ENCODE measurements around the gene UBE2R2. TPM values are rescaled to one million over a fixed set of nuclear protein-coding genes. Genes with fewer than 3 reads are reported as not detected.
"Not testable (repeated sequence)": the region's sequence is repeated elsewhere in the genome, so short reads cannot be mapped to it uniquely, and the experiment has no call there.

UBE2R2 gene, protein sequence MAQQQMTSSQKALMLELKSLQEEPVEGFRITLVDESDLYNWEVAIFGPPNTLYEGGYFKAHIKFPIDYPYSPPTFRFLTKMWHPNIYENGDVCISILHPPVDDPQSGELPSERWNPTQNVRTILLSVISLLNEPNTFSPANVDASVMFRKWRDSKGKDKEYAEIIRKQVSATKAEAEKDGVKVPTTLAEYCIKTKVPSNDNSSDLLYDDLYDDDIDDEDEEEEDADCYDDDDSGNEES
- total RNA-seq, result 38.8 TPM
- long read RNA-seq, full-length matches to known transcripts, result 126 of 151 reads
- long read RNA-seq, partial matches to known transcripts, result 7 of 151 reads
- long read RNA-seq, other reads (novel, unspliced or antisense), result 18 of 151 reads

DNA sequence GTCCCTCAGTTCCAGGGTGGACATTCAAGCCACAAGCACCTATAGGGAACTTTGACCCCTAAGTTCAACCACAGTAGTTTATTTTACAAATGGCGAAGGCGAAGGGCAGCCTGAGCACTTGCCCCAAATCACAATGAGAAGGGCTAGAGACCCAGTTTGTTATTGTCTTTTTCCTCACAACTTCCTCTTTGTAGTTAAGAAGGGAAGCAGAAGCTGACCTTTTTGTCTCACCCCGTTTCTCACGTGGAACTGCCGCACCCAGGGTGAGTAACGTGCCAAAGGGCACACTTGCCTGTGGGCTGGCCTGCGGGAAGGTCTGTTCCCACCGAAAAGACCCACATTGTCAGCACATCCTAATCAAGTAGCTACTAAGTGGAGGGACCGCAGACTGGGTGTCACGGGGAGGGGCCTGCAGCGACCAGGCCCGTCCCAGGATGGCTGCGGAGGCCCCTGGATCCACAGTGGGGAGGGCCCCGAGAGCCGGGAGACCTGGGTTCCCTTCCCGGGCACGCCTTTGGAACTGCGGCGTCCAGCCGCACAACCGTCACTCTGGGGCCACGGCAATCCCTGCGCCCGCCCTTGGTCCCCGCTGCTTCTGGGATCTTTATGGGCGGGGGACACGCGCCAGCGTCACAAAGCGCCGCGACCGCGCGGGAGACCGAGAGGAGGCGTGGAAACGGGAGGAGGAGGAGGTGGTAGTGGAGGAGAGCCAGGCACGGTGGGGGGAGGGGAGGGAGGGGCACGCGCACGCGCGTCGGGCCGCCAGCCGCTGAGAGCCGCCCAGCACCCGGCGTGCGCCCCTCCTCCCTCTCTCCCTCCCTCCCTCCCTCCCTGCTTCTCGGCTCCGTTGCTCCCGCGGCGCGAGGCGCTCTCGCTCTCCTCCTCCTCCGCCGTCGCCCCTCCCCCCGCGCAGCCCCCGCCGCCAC, at the start of gene UBE2R2:
TSS of gene UBE2R2 (plus strand) at position 834 of the 926 bp plus-strand sequence. CDS start 598 bp downstream, outside the sequence.
- intact Hi-C loops (cut with DNase I), result loop anchor here (1.0 to 5.0 kb wide), 3 partner anchors 36 to 436 kb away; no protein-coding TSS in a partner anchor
- peak; percentile 96 for DNase-seq (ENCODE audit: low spot score)

DNA sequence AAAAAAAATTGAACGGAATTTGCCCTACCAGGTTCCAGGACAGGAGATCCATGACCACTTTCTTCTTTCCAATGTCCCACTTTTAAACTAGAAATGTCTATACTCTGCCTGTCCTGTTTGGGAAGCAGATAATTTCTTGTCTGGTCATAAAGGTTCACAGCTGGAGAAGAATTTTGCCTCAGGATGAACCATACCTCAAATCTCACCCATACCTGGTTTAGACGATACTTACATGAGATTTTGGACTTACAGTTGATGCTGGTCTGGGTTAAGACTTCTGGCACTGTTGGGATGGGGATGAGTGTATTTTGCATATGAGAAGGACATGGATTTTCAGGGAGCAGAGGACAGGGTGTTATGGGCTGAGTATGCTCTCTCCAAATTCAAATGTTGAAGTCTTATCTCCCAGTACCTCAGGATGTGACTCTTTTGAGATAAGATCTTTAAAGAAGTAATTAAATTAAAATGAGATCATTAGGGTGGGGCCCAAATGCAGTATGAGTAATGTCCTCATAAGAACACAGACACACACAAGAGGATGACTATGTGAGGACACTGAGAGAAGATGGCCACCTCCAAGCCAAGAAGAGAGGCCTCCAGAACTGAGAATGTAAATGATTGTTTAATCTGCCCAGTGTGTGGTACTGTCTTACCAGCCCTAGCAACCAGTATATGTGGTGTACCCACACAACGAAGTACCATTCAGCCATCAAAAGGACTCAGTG, 46.6 kb upstream of the UBE2R2 start:
- intact Hi-C loops (cut with DNase I); DNase-seq (ENCODE audit: low spot score): not testable (repeated sequence)

DNA sequence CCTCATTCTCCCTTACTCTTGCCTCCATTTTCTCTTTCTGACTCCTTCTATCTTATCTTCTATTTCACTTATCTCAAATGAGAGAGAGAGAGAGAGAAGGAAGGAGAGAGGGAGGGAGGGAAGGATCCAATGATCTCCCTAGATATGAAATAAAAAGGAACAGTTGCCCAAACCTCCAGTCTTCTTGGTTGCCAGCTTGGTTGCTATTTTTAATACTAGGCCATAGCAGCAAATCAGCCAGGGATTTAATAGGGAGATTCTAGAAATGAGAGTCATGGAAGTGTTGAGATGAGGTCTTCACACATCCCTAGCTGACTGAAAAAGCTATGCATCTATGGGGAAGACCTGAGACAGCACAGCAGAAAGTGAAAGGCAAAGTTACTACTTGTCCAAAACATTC, 43.8 kb upstream of the UBE2R2 start:
- DNase-seq (ENCODE audit: low spot score); intact Hi-C loops (cut with DNase I): not testable (repeated sequence)

DNA sequence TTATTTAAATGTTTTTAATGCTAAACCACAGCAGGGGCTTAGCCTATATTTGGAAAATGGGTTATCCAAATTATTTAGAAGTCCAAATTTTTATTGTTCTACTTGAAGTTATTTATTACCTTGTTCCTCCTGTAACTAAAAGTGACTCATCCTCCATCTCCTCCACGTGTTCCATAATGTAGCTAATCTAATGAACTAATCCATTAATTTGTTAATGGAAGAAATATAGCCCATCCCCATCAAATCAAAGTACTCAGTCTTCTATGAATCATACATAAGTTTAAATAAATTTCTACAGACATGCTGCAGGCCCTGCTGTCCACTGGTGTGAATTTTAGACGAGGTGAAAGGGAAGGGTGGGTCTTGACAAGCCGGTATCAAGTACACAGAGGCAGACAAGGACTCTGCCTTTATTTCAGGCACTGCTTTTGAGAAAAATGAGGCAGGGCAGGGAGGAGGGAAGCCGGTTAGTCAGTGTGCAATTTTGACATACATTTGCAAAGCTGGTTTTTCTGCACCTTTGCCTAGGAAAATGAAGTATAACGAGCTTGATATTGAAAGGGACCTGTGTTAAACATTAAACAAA, 42.8 kb upstream of the UBE2R2 start:
- intact Hi-C loops (cut with DNase I); DNase-seq (ENCODE audit: low spot score): not testable (repeated sequence)

DNA sequence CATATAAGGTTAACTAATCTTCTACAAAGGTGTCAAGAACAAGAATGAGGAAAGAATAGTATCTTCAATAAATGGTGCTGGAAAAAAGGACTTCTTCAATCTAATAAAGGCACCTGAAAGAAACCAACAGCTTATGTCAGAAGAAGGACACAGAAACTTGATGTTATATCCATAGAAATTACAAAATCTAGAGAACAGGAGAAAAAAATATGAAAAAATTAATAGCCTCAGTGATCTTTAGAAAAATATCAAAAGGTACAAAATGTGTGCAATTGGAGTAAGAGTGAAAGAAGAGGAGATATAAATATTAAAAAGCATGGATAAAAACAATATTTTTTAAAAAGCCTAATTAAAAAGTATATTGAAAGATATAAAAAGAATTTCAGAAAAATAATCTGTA, 40.4 kb upstream of the UBE2R2 start:
- intact Hi-C loops (cut with DNase I), result no loop called here
- DNase-seq (ENCODE audit: low spot score), result no peak

DNA sequence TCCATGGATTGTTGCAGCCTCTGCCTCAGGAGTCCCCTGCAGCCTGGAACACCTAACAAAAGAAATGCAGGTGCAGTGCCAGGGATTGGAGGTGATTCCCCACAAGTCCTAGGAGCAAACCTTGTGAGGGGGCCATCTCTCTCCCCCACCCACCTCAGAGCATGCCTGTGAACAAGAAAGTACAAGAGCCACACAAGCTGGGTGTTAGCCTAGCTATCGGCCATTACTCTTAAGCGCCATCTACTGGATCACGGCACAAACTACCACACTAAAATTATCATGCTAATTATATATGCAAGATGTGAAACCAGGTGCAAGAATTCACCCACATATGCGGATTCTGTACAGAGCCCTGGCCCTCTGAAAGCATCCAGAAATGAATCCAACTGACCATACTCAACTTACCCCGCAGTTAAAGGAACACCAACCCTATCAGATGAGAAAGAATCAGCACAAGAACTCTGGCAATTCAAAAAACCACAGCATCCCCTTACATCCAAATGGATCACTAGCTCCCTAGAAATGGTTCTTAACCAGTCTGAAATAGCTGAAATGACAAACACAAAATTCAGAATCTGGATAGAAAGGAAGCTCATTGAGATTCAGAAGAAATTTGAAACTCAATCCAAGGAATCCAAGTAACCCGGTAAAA, 38.1 kb upstream of the UBE2R2 start:
- intact Hi-C loops (cut with DNase I), result no loop called here
- no peak for DNase-seq (ENCODE audit: low spot score)

DNA sequence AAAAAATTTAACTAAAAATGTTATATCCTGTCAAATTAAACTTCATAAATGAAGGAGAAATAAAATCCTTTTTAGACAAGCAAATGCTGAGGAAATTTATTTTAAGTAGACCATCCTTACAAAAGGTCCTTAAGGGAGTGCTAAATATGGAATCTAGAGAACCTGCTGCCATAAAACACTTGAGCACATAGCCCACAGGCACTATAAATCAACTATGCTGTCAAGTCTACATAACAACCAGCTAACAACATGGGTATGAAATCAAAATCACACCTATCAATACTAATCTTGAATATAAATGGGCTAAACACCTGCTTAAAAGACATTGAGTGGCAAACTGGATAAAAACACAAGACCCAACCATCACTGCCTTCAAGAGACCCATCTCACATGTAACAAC, 36.7 kb upstream of the UBE2R2 start:
- intact Hi-C loops (cut with DNase I), result no loop called here
- no peak for DNase-seq (ENCODE audit: low spot score)

DNA sequence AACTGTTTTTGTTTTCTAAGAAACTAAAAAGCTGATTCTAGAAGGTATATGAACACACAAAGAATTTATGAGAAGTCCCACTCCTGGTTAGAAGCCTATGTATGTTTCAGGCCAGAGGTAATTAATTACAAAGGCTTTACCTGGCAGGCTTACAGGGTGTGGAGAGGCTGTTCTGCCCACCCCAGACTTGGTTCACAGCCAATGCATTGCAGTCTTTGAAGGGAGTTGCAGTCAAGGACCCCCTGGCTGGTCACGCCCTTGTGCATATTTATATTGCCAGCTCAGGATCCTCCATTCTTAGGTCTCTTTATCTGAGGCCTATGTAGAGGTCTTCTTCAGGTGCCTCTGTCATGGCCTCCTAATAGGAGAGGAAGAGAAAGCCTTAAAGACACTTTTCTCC, 35.2 kb upstream of the UBE2R2 start:
- DNase-seq (ENCODE audit: low spot score), result no peak
- intact Hi-C loops (cut with DNase I), result no loop called here

DNA sequence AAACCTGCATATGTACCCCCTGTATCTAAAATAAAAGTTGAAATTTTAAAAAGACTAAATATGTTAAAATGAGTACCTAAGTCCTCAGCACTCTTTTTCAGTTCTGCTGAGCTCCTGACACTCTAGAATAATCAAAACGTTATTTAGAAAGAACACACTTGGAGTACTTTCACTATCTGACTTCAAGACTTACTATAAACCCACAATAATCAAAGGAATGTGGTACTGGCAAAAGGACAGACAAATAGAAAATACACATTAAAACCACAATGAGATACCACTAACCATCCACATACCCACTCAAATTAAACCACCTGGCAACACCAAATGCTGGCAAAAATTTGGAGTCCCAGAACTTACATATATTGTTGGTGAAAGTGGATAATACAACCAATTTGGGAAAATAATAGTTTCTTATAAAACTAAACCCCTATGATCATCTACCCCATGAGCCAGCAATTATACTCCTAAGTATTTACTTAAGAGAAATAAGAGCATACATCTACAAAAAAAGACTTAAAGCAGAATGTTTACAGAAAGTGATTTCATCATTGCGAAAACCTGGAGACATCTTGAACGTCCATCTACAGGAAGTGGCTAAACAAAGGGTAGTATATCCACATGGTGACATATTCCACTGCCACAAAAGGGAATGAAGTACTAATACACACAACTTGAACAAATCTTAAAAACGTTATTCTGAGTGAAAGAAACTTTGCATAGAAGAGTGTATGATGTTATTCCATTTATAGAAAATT, 34.4 kb upstream of the UBE2R2 start:
- intact Hi-C loops (cut with DNase I), result no loop called here
- DNase-seq (ENCODE audit: low spot score), result no peak

DNA sequence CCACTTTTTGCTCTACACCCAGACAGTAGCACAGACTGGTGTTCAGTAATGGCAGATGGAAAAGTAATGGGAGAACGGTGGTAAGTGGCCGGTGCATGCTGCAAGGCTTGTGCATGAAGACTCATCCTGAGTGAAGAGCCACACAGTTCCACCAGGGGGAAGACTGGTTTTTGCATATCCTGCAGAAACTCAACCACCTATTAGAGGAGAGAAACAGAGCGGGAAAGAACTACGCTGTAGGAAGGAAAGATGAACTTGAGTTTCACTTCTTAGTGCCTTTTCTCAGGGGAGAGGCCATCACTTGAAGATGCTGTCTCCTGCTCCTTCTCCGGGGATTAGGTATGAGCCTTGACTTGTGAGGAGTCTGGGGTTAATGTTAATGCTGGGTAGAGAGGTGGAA, 31.0 kb upstream of the UBE2R2 start:
- intact Hi-C loops (cut with DNase I), result no loop called here
- no peak for DNase-seq (ENCODE audit: low spot score)

DNA sequence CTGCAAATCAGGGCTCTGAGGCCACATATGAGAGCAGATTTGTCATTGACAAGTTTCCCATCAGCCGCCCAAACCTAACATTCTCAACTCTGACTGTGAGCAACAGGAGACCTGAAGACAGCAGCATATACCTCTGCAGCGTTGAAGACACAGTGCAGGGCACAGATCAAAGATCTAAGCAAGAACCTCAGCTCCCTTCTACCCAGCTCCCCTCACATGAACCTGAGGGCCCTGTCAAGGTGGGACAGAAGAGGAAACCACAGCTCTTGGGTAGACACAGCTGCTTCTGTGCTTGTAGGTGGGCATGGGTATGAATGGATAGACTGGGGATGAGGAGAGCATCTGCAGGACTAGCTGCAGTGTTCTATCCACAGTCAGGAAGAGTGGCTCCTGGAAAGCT, 30.3 kb upstream of the UBE2R2 start:
- intact Hi-C loops (cut with DNase I), result no loop called here
- DNase-seq (ENCODE audit: low spot score), result no peak

DNA sequence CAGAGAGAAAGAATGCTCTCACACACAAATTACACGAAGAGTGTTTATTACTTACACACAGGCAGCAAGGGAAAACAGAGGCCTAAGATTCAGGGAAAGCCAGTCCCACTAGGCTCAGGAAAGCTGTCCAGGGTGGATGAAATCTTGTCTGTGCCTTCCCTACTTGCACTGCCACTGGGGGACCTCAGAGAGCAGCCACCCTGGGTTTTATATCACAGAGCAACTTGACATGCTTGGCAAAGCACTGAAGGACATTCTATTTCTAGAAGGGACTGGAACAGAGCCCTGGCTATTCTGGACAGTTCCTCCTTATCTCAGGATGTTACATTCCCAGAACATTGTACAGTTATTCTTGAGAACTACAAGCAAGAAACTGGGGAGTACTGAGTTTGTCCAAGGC, 29.1 kb upstream of the UBE2R2 start:
- intact Hi-C loops (cut with DNase I), result no loop called here
- no peak for DNase-seq (ENCODE audit: low spot score)

DNA sequence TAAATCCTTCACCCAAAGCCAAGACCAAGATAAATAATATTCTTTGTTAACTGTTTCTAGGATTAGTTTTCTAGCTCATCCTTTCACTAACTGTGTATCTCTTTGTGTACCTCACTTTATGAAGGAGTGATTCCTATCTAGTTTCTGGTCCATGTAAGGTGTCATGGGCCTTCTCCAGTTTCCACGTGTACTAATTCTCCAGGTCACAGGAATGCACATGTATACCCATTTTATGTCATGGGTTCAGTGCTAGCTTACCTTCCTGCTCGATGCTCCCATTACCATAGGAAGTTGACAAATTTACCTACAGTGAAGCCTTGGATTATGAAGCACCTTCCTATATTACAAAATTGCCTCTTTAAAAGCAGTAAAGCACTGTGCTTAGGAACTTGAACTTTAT, 27.5 kb upstream of the UBE2R2 start:
- intact Hi-C loops (cut with DNase I); DNase-seq (ENCODE audit: low spot score): not testable (repeated sequence)

DNA sequence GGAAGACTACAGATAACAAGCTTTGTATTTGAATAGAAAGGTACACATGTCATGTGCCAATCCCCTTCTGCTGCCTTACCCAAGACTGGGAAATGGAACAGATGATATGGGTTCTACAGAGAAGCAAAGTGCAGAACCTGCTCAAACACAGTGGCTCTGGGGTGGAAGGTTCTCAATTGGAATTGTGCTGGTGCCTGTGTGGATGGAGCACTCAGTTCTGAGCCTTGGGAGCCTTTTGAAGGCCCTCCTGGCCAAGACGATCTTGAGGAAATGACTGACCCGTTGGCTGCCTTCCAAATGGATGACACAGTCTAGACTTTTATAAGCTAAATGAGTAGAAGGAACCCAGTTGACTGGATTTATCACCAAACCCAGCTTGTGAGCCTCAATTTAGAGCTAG, 25.8 kb upstream of the UBE2R2 start:
- no peak for DNase-seq (ENCODE audit: low spot score)
- intact Hi-C loops (cut with DNase I), result no loop called here

DNA sequence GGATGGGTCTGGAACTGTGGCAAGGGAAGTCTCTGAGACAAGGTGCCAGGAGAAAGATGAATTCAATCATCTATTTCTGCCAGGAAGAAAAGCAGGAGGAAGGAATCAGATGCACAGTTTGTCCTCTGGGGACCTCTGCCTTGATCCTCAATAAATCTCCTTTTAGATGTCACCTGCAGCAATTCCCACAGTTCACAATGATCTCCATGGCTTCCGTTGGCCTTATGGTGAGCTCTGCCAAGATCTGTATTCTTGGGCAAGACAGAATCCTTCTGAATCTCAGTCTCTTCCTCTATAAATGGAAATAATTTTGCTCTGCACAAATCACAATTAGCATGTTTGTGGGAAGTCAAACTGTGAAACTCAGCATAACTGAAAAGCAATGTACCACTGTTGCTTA, 23.5 kb upstream of the UBE2R2 start:
- intact Hi-C loops (cut with DNase I); DNase-seq (ENCODE audit: low spot score): not testable (repeated sequence)

DNA sequence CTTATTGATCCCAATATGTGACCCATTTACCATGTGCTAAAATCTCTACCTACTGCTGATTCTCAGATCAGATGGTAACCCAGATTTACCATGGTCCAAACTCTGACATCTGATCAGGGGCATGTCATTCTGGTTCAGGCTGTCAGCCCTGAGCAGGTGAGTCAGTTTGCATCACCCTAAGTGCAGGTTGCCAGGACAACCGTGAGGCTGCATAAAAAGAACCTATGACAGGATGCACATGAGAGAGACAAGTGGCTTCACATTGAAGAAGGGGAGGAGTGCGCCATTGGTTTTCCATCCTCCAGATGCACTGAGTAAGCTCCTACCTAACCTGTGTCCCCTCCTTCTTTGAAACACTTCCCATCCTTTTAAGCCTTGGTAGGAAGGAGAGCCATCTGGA, 22.4 kb upstream of the UBE2R2 start:
- intact Hi-C loops (cut with DNase I), result no loop called here
- DNase-seq (ENCODE audit: low spot score), result no peak

DNA sequence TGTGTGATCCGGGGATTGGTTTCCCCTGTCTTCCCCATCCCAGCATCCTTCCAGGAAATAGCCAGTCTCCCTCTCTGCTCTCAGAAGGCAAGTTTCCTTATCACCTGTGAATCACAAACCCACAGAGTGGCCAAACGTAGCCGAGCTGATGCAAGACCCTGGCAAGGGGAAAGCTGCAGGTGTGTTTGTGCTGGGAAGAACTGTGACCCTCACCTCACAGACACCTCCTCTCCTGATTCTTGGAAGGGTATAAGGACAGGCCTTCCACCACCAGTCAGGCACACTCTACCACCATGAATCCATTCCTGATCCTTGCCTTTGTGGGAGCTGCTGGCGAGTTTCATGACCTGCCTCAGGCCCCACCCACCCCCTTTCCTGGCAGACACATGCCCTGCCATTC, 21.7 kb upstream of the UBE2R2 start, which contains the start of gene PRSS3:
TSS of gene PRSS3 (plus strand) at position 281 of the 400 bp plus-strand sequence. CDS start at position 294, 13 bp downstream.
- intact Hi-C loops (cut with DNase I), result no loop called here
- no peak for DNase-seq (ENCODE audit: low spot score)

DNA sequence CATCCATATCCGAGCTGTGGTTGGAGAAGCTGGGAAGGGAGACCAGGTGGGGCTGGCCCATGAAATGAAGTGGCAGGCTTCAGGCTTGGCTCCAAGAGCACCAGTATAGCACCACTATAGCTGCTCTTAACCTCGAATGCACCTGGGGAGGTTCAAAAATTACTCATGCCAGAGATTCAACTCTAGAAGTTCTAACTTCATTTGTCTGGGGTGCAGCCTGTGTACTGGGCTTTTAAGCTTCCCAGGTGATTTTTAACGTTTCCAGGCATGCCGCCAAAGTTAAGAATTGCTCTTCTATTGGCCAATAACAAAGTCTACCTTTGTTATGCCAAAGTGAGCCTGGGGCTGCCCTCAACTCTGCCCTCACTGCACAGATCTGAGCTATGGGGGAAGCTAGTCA, 21.1 kb upstream of the UBE2R2 start:
- DNase-seq (ENCODE audit: low spot score), result no peak
- intact Hi-C loops (cut with DNase I), result no loop called here
